HFFc6 (cell line): ENCODE data around the gene MRPS27. TPM values are rescaled to one million over a fixed set of nuclear protein-coding genes. Genes with fewer than 3 reads are reported as not detected.

Experiments used
- DNase-seq: peaks from one replicate; pipeline ENCODE4 v3.0.0-alpha.2; 2018
- H3K27ac Mint-ChIP-seq: 2 replicates; pipeline ENCODE4 v1.8.0; 2020; ENCODE audit warnings: mild to moderate bottlenecking, mixed read lengths
- H3K27me3 Mint-ChIP-seq: 2 replicates; pipeline ENCODE4 v1.8.0; 2021; ENCODE audit warnings: mild to moderate bottlenecking, moderate library complexity, mixed read lengths; ENCODE audit not compliant: insufficient read depth
- H3K36me3 Mint-ChIP-seq: 2 replicates; pipeline ENCODE4 v1.8.0; 2021; ENCODE audit warnings: low read depth, mixed read lengths
- H3K4me1 Mint-ChIP-seq: 2 replicates; pipeline ENCODE4 v1.8.0; 2020; ENCODE audit warnings: low read depth, mixed read lengths
- H3K4me3 Mint-ChIP-seq: 2 replicates; pipeline ENCODE4 v1.8.0; 2020; ENCODE audit warnings: mild to moderate bottlenecking, moderate library complexity, mixed read lengths
- H3K9me3 Mint-ChIP-seq: 2 replicates; pipeline ENCODE4 v1.8.0; 2020; ENCODE audit warnings: mild to moderate bottlenecking, mixed read lengths
- total RNA-seq, 6 experiments: library from RNA; stranded (reverse); fragmentation: NEBNext Ultra II Directional; extraction: Animal tissue kit (Norgen Biotek cat#: 25700); gene quantifications; 2 replicates in 1 of 6; 3 replicates in 5 of 6; pipeline ENCODE4 v1.2.3, GENCODE V29; 2021
- TF ChIP-seq, protein P1 (sequence below): fragments of 200-600 bp; sonication (generic); IDR thresholded peaks from 2 replicates; pipeline ENCODE4 v1.5.0; 2021; ENCODE audit warnings: antibody characterized with exemption, mild to moderate bottlenecking

Gene MRPS27
- total RNA-seq, 6 experiments from 2014 or later, result 46.1 to 74.1 (median 57.9) TPM

DNA sequence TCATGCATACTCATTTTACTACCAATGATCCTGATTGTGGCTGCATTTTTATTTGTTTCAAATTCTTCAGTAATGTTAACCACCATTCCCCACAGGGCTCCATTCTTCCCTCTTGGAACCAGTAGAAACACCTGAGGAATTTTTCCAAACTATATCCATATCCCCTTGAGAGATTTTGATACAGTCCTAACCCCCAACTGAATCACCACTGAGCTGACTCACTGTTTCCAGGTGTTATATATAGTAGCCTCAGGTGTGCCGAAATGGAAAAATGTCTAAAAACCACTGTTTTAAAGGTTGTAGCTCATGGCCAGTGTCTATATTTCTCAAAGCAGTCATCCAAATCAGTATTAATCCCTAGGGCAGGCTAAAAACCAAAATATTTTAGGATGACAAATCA is 85.2 kb downstream of the MRPS27 start:
- Mint-ChIP-seq H3K9me3 (no peaks in the 10 kb centered on the region), H3K4me3 (no peak overlapping the region), H3K27me3 (peaks cover 1% of the 10 kb centered on the region; the same call in 1 of the 2 replicates), H3K27ac (peak overlapping the region; percentile 79), H3K36me3 (peaks cover 39% of the 10 kb centered on the region), H3K4me1 (peaks cover 49% of the 10 kb centered on the region)
- DNase-seq, result no peak
- TF ChIP-seq, protein P1, sequence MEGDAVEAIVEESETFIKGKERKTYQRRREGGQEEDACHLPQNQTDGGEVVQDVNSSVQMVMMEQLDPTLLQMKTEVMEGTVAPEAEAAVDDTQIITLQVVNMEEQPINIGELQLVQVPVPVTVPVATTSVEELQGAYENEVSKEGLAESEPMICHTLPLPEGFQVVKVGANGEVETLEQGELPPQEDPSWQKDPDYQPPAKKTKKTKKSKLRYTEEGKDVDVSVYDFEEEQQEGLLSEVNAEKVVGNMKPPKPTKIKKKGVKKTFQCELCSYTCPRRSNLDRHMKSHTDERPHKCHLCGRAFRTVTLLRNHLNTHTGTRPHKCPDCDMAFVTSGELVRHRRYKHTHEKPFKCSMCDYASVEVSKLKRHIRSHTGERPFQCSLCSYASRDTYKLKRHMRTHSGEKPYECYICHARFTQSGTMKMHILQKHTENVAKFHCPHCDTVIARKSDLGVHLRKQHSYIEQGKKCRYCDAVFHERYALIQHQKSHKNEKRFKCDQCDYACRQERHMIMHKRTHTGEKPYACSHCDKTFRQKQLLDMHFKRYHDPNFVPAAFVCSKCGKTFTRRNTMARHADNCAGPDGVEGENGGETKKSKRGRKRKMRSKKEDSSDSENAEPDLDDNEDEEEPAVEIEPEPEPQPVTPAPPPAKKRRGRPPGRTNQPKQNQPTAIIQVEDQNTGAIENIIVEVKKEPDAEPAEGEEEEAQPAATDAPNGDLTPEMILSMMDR, result no peak

DNA sequence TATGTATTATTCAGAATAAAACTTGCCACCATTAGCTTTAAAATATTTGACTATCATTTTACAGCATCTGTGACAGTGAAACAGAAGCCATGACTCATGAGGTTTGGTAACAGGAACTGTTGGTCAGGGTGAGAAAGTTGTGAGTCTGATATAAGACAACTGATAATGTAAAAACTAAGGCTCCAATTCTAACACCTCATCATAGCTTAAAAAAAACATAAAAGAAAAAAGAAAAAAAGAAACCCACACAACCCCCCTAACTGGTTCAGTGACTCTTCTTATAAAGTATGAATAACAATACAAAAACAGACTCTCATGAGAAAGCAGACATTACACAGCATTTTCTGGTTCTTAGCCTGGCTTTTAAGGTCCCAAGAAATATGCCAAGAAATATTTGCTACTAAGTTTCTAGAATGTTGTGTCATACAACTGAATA is 85.8 kb downstream of the MRPS27 start:
- Mint-ChIP-seq H3K4me1 (peaks cover 49% of the 10 kb centered on the region), H3K9me3 (no peaks in the 10 kb centered on the region), H3K27ac (peak overlapping the region; percentile 79), H3K36me3 (peaks cover 39% of the 10 kb centered on the region), H3K4me3 (no peak overlapping the region), H3K27me3 (peaks cover 1% of the 10 kb centered on the region; the same call in 1 of the 2 replicates)
- TF ChIP-seq, protein P1, result no peak
- peak; percentile 47 for DNase-seq

DNA sequence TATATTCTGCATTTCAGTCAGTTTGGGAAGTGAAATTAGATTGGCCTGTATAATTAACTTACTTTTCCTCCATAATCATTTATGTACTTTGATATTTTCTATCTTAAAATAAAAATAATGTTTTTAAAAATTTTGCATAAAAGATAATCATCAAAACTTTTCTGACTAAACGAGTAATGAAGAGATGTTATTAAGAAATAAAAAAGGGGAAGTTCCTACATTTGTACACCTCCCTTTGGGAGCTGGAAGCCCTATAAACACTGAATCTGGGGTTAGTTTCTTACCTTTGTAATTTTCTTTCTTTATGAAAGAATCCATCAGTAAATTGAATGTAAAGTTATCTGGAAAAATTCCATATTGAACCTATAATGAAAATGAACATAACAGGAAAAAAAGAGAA is 86.2 kb downstream of the MRPS27 start:
- H3K27ac Mint-ChIP-seq, result no peak overlapping the region
- peaks cover 39% of the 10 kb centered on the region for H3K36me3 Mint-ChIP-seq
- peaks cover 49% of the 10 kb centered on the region for H3K4me1 Mint-ChIP-seq
- H3K4me3 Mint-ChIP-seq, result no peak overlapping the region
- H3K27me3 Mint-ChIP-seq, result peaks cover 1% of the 10 kb centered on the region; the same call in 1 of the 2 replicates
- no peak for DNase-seq
- no peaks in the 10 kb centered on the region for H3K9me3 Mint-ChIP-seq
- TF ChIP-seq, protein P1, result no peak

DNA sequence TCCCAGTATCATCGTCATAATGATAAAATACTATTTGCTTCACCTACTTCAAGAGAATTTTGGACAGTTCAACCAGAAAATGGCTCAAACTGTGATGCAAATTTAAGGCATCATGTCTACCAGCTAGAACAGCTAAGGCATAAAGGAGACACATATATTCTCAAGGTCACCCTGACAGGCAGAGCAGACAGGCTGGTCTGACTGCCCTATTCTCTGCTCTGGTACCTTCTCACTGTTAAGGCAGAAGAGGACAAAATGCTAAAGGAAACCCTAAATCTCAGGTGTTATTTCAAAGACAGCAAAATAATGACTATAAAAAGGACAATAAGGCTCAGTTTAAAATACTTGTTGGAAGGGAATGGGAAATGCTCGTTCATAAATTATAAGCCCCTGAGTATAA is 87.2 kb downstream of the MRPS27 start:
- Mint-ChIP-seq H3K36me3 (peaks cover 40% of the 10 kb centered on the region), H3K27me3 (peaks cover 1% of the 10 kb centered on the region; the same call in 1 of the 2 replicates), H3K4me1 (peaks cover 49% of the 10 kb centered on the region), H3K27ac (no peak overlapping the region), H3K9me3 (no peaks in the 10 kb centered on the region), H3K4me3 (no peak overlapping the region)
- no peak for DNase-seq
- TF ChIP-seq, protein P1, result no peak

DNA sequence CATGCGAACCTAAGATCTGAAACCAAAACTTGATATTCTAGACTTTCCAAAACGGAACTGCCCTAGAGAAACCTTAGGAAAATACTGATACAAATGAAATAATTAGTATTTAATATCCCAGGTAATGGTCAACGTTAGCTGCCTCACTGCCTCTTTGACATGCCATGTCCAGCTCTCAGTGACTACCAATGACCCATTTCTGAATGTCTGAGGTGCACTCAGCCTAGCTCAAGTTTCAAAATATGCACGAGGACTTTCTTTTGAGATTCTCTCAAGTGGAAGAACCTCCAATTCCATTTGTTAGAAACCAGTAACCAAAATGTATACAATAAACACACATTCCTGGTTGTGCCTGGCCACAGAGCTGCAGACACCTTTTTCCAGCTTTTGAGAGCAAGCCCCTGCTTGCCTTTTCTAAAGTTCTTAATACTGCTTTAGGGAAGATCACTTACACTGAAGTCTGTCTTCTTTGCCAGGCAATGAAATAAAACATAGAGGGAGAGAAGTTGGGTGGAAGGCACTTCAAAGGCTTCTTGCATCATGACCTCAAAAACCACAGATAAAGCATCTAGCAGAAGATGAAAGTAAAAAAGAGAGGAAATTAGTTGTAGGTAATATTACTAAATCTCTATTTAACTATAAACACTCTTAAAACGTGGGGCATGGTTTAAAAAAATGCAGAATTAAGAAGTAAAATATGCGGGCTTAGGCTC is 87.9 kb downstream of the MRPS27 start:
- Mint-ChIP-seq H3K27ac (no peak overlapping the region), H3K36me3 (peaks cover 47% of the 10 kb centered on the region), H3K4me1 (peaks cover 49% of the 10 kb centered on the region)

More for the DNA sequence above, 87.9 kb downstream of the MRPS27 start:
- Mint-ChIP-seq H3K27me3 (peaks cover 1% of the 10 kb centered on the region; the same call in 1 of the 2 replicates), H3K4me3 (no peak overlapping the region), H3K9me3 (no peaks in the 10 kb centered on the region)
- DNase-seq, result no peak
- TF ChIP-seq, protein P1, result no peak
